GM19193 (cell line): ENCODE results near the gene ATP6V0D1.

Experiments used
- POLR2A ChIP-seq: IDR thresholded peaks from 4 replicates; pipeline ENCODE4 v1.6.1; 2011; ENCODE audit not compliant: insufficient read depth, insufficient read length; ENCODE audit errors: extremely low read depth

Gene ATP6V0D1

GRCh38 chr16:67393788-67394154 is 87.2 kb downstream of the ATP6V0D1 start:
- TF ChIP-seq POLR2A: no peak

- no peak for TF ChIP-seq POLR2A
Observed at GRCh38 chr16:67393111-67393787, 87.7 kb downstream of the ATP6V0D1 start, which contains the start of gene TPPP3. Gene TPPP3 (minus strand): TSS chr16:67393498. CDS start chr16:67391111, 2,387 bp downstream.

- TF ChIP-seq POLR2A: no peak
Observed at GRCh38 chr16:67392301-67393059, 88.5 kb downstream of the ATP6V0D1 start.

- no peak for TF ChIP-seq POLR2A
Observed at GRCh38 chr16:67391424-67392300, 89.3 kb downstream of the ATP6V0D1 start.

- TF ChIP-seq POLR2A: no peak
Observed at GRCh38 chr16:67390816-67391423, 90.0 kb downstream of the ATP6V0D1 start.

GRCh38 chr16:67389911-67390815 is 90.8 kb downstream of the ATP6V0D1 start:
- TF ChIP-seq POLR2A: no peak

GRCh38 chr16:67388591-67388990 is 92.4 kb downstream of the ATP6V0D1 start:
- TF ChIP-seq POLR2A: no peak

GRCh38 chr16:67388191-67388590 is 92.8 kb downstream of the ATP6V0D1 start:
- TF ChIP-seq POLR2A: no peak
